H9 (cell line): ENCODE results near the gene CALHM6. TPM values are rescaled to one million over a fixed set of nuclear protein-coding genes. Genes with fewer than 3 reads are reported as not detected.

Experiments
- DNase-seq: peaks from one replicate; pipeline ENCODE4 v3.0.0-alpha.2; 2017
- H2AFZ ChIP-seq: one replicate; pipeline ENCODE4 v1.6.1; 2013; ENCODE audit warnings: mild to moderate bottlenecking, low read length, control low read depth, moderate library complexity
- H2AK5ac ChIP-seq: 2 replicates; pipeline ENCODE4 v1.6.1; 2013; ENCODE audit warnings: low read length, control low read depth, mixed read lengths; ENCODE audit not compliant: insufficient read length
- H2BK120ac ChIP-seq: one replicate; pipeline ENCODE4 v1.6.1; 2013; ENCODE audit warnings: low read depth, mild to moderate bottlenecking, low read length, control low read depth, inconsistent platforms; ENCODE audit not compliant: poor library complexity, severe bottlenecking
- H2BK12ac ChIP-seq: 2 replicates; pipeline ENCODE4 v1.6.1; 2013; ENCODE audit warnings: low read length, control low read depth, mixed read lengths, low read depth; ENCODE audit not compliant: insufficient read length
- H2BK15ac ChIP-seq: 2 replicates; pipeline ENCODE4 v1.6.1; 2013; ENCODE audit warnings: low read depth, low read length, control low read depth
- H2BK20ac ChIP-seq: one replicate; pipeline ENCODE4 v1.6.1; 2013; ENCODE audit warnings: low read depth, mild to moderate bottlenecking, low read length, control low read depth, inconsistent platforms; ENCODE audit not compliant: poor library complexity, severe bottlenecking
- H2BK5ac ChIP-seq: 2 replicates; pipeline ENCODE4 v1.6.1; 2013; ENCODE audit warnings: low read length, control low read depth, mixed read lengths; ENCODE audit not compliant: insufficient read length
- H3K14ac ChIP-seq: 2 replicates; pipeline ENCODE4 v1.6.1; 2013; ENCODE audit warnings: low read length, control low read depth; ENCODE audit not compliant: insufficient read depth
- H3K18ac ChIP-seq: 2 replicates; pipeline ENCODE4 v1.6.1; 2013; ENCODE audit warnings: low read depth, mild to moderate bottlenecking, mixed read lengths, low read length, control low read depth; ENCODE audit not compliant: insufficient read length
- H3K23ac ChIP-seq: 2 replicates; pipeline ENCODE4 v1.6.1; 2013; ENCODE audit warnings: low read length, control low read depth, mixed read lengths, low read depth; ENCODE audit not compliant: insufficient read length
- H3K23me2 ChIP-seq: 2 replicates; pipeline ENCODE4 v1.6.1; 2013; ENCODE audit warnings: low read depth, mild to moderate bottlenecking, mixed read lengths, low read length, control low read depth; ENCODE audit not compliant: insufficient read length, poor library complexity, severe bottlenecking
- H3K27ac ChIP-seq: 2 replicates; pipeline ENCODE4 v1.5.1; 2013; ENCODE audit warnings: low read length, control low read depth, mixed read lengths, low read depth; ENCODE audit not compliant: insufficient read length
- H3K27me3 ChIP-seq: 2 replicates; pipeline ENCODE4 v1.6.1; 2013; ENCODE audit warnings: low read length, control low read depth, inconsistent platforms; ENCODE audit not compliant: insufficient read depth
- H3K4ac ChIP-seq: 2 replicates; pipeline ENCODE4 v1.6.1; 2013; ENCODE audit warnings: low read depth, mild to moderate bottlenecking, control low read depth, inconsistent platforms, low read length, moderate library complexity
- H3K4me1 ChIP-seq: 2 replicates; pipeline ENCODE4 v1.6.1; 2013; ENCODE audit warnings: low read length, control low read depth, inconsistent platforms; ENCODE audit not compliant: insufficient read depth
- H3K4me2 ChIP-seq: 2 replicates; pipeline ENCODE4 v1.6.1; 2013; ENCODE audit warnings: low read length, control low read depth, mixed read lengths; ENCODE audit not compliant: insufficient read length, insufficient read depth
- H3K56ac ChIP-seq: 2 replicates; pipeline ENCODE4 v1.6.1; 2013; ENCODE audit warnings: low read depth, mild to moderate bottlenecking, mixed read lengths, low read length, control low read depth; ENCODE audit not compliant: insufficient read length
- H3K79me1 ChIP-seq: 2 replicates; pipeline ENCODE4 v1.6.1; 2013; ENCODE audit warnings: low read depth, mild to moderate bottlenecking, moderate library complexity, low read length, control low read depth, inconsistent platforms; ENCODE audit not compliant: insufficient read depth, poor library complexity, severe bottlenecking
- H3K79me2 ChIP-seq: 2 replicates; pipeline ENCODE4 v1.6.1; 2013; ENCODE audit warnings: low read length, control low read depth, inconsistent platforms; ENCODE audit not compliant: insufficient read depth
- H3K9ac ChIP-seq: 2 replicates; pipeline ENCODE4 v1.6.1; 2013; ENCODE audit warnings: low read length, control low read depth, mixed read lengths; ENCODE audit not compliant: insufficient read length; ENCODE audit errors: extremely low read depth
- H3K9me3 ChIP-seq: one replicate; pipeline ENCODE4 v1.6.1; 2013; ENCODE audit warnings: low read depth, low read length, inconsistent platforms; ENCODE audit not compliant: control insufficient read depth
- H3T11ph ChIP-seq: one replicate; pipeline ENCODE4 v1.6.1; 2013; ENCODE audit warnings: mild to moderate bottlenecking, low read length, control low read depth, inconsistent platforms
- H4K20me1 ChIP-seq: one replicate; pipeline ENCODE4 v1.6.1; 2013; ENCODE audit not compliant: control insufficient read depth, insufficient read length, insufficient read depth
- H4K5ac ChIP-seq: 2 replicates; pipeline ENCODE4 v1.6.1; 2013; ENCODE audit warnings: low read depth, mild to moderate bottlenecking, mixed read lengths, low read length, control low read depth; ENCODE audit not compliant: insufficient read length
- H4K8ac ChIP-seq: replicated peaks from 2 replicates; pipeline ENCODE4 v1.6.1; 2013; ENCODE audit warnings: low read length, control low read depth, mixed read lengths, low read depth; ENCODE audit not compliant: insufficient read length
- H4K91ac ChIP-seq: 2 replicates; pipeline ENCODE4 v1.6.1; 2013; ENCODE audit warnings: low read depth, mild to moderate bottlenecking, moderate library complexity, mixed read lengths, low read length, control low read depth; ENCODE audit not compliant: insufficient read length
- H3K27ac Mint-ChIP-seq, 3 experiments: 2 replicates in 2 of 3; 3 replicates in 1 of 3; pipeline ENCODE4 v1.8.0; 2020 to 2021; ENCODE audit warnings: mixed read lengths in 3 of 3, mild to moderate bottlenecking in 1 of 3, moderate library complexity in 1 of 3
- H3K27me3 Mint-ChIP-seq: 2 replicates; pipeline ENCODE4 v1.8.0; 2021; ENCODE audit warnings: low read depth, mild to moderate bottlenecking, moderate library complexity, mixed read lengths
- H3K36me3 Mint-ChIP-seq, 3 experiments: 2 replicates in 2 of 3; 3 replicates in 1 of 3; pipeline ENCODE4 v1.8.0; 2020 to 2021; ENCODE audit warnings: low read depth in 3 of 3, mixed read lengths in 3 of 3; ENCODE audit not compliant: insufficient read depth in 1 of 3
- H3K4me1 Mint-ChIP-seq, 2 experiments: 2 replicates each; pipeline ENCODE4 v1.8.0; 2020; ENCODE audit warnings: mixed read lengths in 2 of 2
- H3K4me3 Mint-ChIP-seq, 2 experiments: 2 replicates in 1 of 2; 3 replicates in 1 of 2; pipeline ENCODE4 v1.8.0; 2020 to 2021; ENCODE audit warnings: mild to moderate bottlenecking in 2 of 2, mixed read lengths in 2 of 2, moderate library complexity in 1 of 2
- H3K9me3 Mint-ChIP-seq, 2 experiments: 2 replicates in 1 of 2; 3 replicates in 1 of 2; pipeline ENCODE4 v1.8.0; 2020; ENCODE audit warnings: mild to moderate bottlenecking in 2 of 2, mixed read lengths in 2 of 2, moderate library complexity in 1 of 2
- CTCF ChIP-seq: fragments of 200-600 bp; sonication (generic); conservative IDR thresholded peaks from 3 replicates; pipeline ENCODE4 v1.8.0; 2021; ENCODE audit warnings: antibody characterized with exemption, mild to moderate bottlenecking
- WGBS: extraction: QIAGEN DNeasy Blood & Tissue Kit; methylation state at CpG from one replicate; pipeline ENCODE4 v1.1.7; 2013; ENCODE audit warnings: missing lambda C conversion rate, low lambda C conversion rate, mixed read lengths; ENCODE audit not compliant: insufficient read length; ENCODE audit errors: extremely low coverage; 5-methylcytosine and 5-hydroxymethylcytosine counted together
- total RNA-seq: library from RNA; stranded (reverse); gene quantifications from 2 replicates; pipeline ENCODE4 v1.2.1, GENCODE V29; 2021

The CALHM6 gene
- total RNA-seq, 1 experiment from 2014 or later: 0.44 TPM

- Histone ChIP-seq H2AK5ac (no peak overlapping the region), H3K14ac (no peak overlapping the region), H4K91ac (no peak overlapping the region), H3K79me1 (no peaks in the 10 kb centered on the region), H3K23ac (no peak overlapping the region), H2BK15ac (no peak overlapping the region), H2BK5ac (no peak overlapping the region), H4K8ac (no peak overlapping the region), H3K4me2 (no peak overlapping the region), H2BK20ac (no peak overlapping the region), H4K20me1 (no peaks in the 10 kb centered on the region), H3K9me3 (no peaks in the 10 kb centered on the region), H3K4me1 (no peaks in the 10 kb centered on the region), H2BK12ac (no peak overlapping the region), H2BK120ac (no peak overlapping the region), H4K5ac (no peak overlapping the region), H3K4ac (no peak overlapping the region), H3K27ac (no peak overlapping the region), H3K79me2 (no peaks in the 10 kb centered on the region), H3K23me2 (no peaks in the 10 kb centered on the region), H3K56ac (no peak overlapping the region), H2AFZ (no peak overlapping the region), H3K27me3 (no peaks in the 10 kb centered on the region), H3T11ph (no peak overlapping the region), H3K9ac (no peak overlapping the region), H3K18ac (no peak overlapping the region)
- Mint-ChIP-seq H3K27ac (no peak overlapping the region), H3K4me1 (peaks cover 0 to 2% of the 10 kb centered on the region in 2 experiments; a peak in 2 of 4 replicates), H3K27me3 (no peaks in the 10 kb centered on the region), H3K4me3 (no peak overlapping the region), H3K36me3 (no peaks in the 10 kb centered on the region), H3K9me3 (no peaks in the 10 kb centered on the region)
- no peak for DNase-seq
- no peak for TF ChIP-seq CTCF
- no CpG with 5 or more reads among the region's 1 CpG for WGBS
Measured at GRCh38 chr6:116471531-116471930, 10.4 kb downstream of the CALHM6 start.
